ENCODE data around the gene CFAP100.

GRCh38 chr3:126402178-126402577, 7.5 kb downstream of the CFAP100 start:
- no peak for TF ChIP-seq EZH2phosphoT487 (IDR thresholded peaks at IDR 0.05; ENCODE audit: borderline replicate concordance, low read length)
- TF ChIP-seq CTCF (conservative IDR thresholded peaks at IDR 0.05; ENCODE audit: low read depth, low read length): no peak
- no peak for TF ChIP-seq EZH2 (IDR thresholded peaks at IDR 0.05; ENCODE audit: low read length, unreplicated experiment)

Measured in PC-3 (cell line).